ENCODE measurements around the gene CEACAM18.

Gene CEACAM18

DNA sequence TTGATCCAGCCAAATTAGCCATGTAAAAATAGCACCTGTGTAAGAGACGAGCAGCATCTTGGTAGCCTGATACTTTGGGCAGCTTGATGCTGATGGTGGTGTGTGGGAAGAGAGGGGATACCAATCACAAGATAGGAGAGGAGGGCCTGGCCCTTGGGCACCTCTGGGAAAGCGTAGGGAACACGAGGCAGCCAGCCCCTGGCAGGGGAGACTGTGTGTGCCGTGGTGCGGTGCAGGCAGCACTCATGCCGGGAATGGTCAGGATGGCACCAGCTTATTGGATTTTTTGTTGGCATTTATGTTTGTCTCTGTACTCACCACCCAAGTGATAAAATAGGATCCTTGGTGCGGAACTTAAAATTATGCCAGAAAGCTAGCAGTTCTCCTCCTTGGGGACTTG is 30.3 kb upstream of the CEACAM18 start (continued):
- TF ChIP-seq, protein P1, sequence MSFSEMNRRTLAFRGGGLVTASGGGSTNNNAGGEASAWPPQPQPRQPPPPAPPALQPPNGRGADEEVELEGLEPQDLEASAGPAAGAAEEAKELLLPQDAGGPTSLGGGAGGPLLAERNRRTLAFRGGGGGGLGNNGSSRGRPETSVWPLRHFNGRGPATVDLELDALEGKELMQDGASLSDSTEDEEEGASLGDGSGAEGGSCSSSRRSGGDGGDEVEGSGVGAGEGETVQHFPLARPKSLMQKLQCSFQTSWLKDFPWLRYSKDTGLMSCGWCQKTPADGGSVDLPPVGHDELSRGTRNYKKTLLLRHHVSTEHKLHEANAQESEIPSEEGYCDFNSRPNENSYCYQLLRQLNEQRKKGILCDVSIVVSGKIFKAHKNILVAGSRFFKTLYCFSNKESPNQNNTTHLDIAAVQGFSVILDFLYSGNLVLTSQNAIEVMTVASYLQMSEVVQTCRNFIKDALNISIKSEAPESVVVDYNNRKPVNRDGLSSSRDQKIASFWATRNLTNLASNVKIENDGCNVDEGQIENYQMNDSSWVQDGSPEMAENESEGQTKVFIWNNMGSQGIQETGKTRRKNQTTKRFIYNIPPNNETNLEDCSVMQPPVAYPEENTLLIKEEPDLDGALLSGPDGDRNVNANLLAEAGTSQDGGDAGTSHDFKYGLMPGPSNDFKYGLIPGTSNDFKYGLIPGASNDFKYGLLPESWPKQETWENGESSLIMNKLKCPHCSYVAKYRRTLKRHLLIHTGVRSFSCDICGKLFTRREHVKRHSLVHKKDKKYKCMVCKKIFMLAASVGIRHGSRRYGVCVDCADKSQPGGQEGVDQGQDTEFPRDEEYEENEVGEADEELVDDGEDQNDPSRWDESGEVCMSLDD (tag by site-specific recombination; IDR thresholded peaks at IDR 0.05), result no peak

DNA sequence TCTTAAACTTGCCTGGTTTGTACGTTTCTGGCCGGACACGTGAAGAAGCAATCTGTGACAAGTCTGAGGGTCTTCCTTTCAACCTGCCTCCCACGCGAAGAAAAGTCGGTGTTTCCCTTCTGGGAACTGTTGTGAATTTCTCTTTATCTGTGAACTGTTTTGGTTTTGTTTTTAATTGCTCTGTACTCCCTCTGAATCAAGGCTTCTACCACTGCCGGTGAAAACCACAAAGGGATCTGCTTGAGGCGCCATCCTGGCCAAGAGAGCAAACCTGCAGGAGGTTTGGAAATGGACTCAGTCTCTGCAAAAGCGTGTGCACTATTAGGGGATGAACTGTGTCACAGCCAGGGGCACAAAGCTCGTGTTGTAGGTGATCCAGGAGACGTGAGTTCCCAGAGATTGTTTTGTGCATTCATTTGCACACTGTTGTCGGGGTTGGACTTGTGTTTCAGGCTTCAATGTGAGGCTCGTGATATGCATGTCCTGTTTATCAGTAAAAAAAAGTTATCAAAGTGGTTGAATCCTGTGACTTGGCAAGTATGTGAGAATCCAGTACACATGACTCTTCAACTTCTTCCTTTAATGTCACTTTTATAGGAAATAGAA is 29.8 kb upstream of the CEACAM18 start:
- H3K27ac ChIP-seq (ENCODE audit: extremely low read depth, low read depth, low read length), result no peak overlapping the region
- no peaks in the 10 kb centered on the region for H3K36me3 ChIP-seq (ENCODE audit: control insufficient read depth in 2 of 2, insufficient read depth in 1 of 2, low read length in 2 of 2)
- H3K4me1 ChIP-seq (ENCODE audit: control insufficient read depth, insufficient read depth, low read length), result no peaks in the 10 kb centered on the region
- H3K4me3 ChIP-seq (ENCODE audit: low read depth, low read length), result no peak overlapping the region
- no peak for TF ChIP-seq ZNF350 (tag by site-specific recombination; IDR thresholded peaks at IDR 0.05)
- no peak for TF ChIP-seq ZNF16 (tag by site-specific recombination; IDR thresholded peaks at IDR 0.05; ENCODE audit: low read depth)
- no peak for TF ChIP-seq ZNF785 (tag by site-specific recombination; IDR thresholded peaks at IDR 0.05)
- TF ChIP-seq GLI2 (tag by site-specific recombination; IDR thresholded peaks at IDR 0.05; ENCODE audit: borderline replicate concordance, low read depth), result no peak
- no peaks in the 10 kb centered on the region for H3K9me3 ChIP-seq (ENCODE audit: control insufficient read depth, insufficient read depth, low read depth, low read length)
- POLR2A ChIA-PET, result no interaction called here
- CTCF ChIA-PET, result interaction anchor here (1.2 to 3.4 kb wide), 3 partner anchors 24 to 27 kb away, joined by 3 to 11 read pairs (median 9); no protein-coding TSS in a partner anchor

- CTCF ChIA-PET, result no interaction called here
Measured at GRCh38 chr19:51450730-51451307, 27.5 kb upstream of the CEACAM18 start.

DNA sequence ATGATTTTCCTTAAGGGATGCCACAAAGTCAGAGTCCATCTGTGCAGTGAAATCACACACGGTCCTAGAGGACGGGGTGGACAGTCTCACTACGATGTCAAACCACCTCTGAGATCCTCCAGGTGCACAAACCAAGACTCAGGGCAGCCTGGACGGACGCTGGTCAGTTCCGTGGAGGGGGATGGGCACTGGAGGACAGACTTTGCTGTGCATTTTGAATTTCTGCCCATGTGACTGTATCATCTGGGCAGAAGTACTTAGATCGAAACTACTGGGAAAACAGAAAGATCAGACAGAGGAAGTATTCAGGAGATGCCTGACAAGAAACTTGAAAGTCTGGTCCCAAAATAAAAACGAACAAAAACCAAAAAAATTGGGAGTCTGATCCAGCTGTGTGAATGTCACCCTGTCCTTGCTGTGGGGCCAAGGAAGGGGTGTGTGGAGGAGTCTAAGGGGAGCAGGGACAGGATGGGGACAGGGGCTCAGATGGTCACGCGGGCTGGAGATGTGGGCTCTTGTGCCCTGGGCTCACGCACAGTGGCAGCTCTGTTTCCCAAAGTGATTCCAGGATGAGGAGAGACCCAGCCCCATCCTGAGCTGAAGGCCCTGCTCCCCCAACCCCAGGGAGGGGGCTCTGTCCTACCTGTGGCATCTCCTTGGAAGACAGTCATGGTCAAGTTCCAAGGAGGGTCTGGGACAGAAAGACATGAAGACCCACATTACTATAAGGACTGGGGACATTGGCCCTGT is 21.6 kb upstream of the CEACAM18 start:
- Histone ChIP-seq H3K27ac (ENCODE audit: extremely low read depth, low read depth, low read length) (no peak overlapping the region), H3K9me3 (ENCODE audit: control insufficient read depth, insufficient read depth, low read depth, low read length) (no peaks in the 10 kb centered on the region), H3K4me1 (ENCODE audit: control insufficient read depth, insufficient read depth, low read length) (no peaks in the 10 kb centered on the region), H3K36me3 (ENCODE audit: control insufficient read depth in 2 of 2, insufficient read depth in 1 of 2, low read length in 2 of 2) (no peaks in the 10 kb centered on the region), H3K4me3 (ENCODE audit: low read depth, low read length) (no peak overlapping the region)
- ChIA-PET POLR2A (no interaction called here), CTCF (no interaction called here)
- no peak for TF ChIP-seq PATZ1 (tag by site-specific recombination; IDR thresholded peaks at IDR 0.05)
- no peak for TF ChIP-seq RBAK (tag by site-specific recombination; IDR thresholded peaks at IDR 0.05)
- TF ChIP-seq, protein P2, sequence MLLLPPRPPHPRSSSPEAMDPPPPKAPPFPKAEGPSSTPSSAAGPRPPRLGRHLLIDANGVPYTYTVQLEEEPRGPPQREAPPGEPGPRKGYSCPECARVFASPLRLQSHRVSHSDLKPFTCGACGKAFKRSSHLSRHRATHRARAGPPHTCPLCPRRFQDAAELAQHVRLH (tag by site-specific recombination; IDR thresholded peaks at IDR 0.05), result no peak
- no peak for TF ChIP-seq ZNF76 (tag by site-specific recombination; IDR thresholded peaks at IDR 0.05; ENCODE audit: borderline replicate concordance, low read depth)
- no peak for TF ChIP-seq ZNF449 (tag by site-specific recombination; IDR thresholded peaks at IDR 0.05)
- TF ChIP-seq ZNF202 (tag by site-specific recombination; IDR thresholded peaks at IDR 0.05; ENCODE audit: borderline replicate concordance), result no peak
- no peak for TF ChIP-seq ZNF10 (tag by site-specific recombination; IDR thresholded peaks at IDR 0.05)
- TF ChIP-seq, protein P3, sequence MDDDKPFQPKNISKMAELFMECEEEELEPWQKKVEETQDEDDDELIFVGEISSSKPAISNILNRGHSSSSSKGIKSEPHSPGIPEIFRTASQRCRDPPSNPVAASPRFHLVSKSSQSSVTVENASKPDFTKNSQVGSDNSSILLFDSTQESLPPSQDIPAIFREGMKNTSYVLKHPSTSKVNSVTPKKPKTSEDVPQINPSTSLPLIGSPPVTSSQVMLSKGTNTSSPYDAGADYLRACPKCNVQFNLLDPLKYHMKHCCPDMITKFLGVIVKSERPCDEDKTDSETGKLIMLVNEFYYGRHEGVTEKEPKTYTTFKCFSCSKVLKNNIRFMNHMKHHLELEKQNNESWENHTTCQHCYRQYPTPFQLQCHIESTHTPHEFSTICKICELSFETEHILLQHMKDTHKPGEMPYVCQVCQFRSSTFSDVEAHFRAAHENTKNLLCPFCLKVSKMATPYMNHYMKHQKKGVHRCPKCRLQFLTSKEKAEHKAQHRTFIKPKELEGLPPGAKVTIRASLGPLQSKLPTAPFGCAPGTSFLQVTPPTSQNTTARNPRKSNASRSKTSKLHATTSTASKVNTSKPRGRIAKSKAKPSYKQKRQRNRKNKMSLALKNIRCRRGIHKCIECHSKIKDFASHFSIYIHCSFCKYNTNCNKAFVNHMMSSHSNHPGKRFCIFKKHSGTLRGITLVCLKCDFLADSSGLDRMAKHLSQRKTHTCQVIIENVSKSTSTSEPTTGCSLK (tag by site-specific recombination; IDR thresholded peaks at IDR 0.05), result no peak
- TF ChIP-seq ZNF324 (tag by site-specific recombination; IDR thresholded peaks at IDR 0.05), result no peak

More at GRCh38 chr19:51450730-51451307, 27.5 kb upstream of the CEACAM18 start:
- no peak for TF ChIP-seq ZFP37 (tag by site-specific recombination; IDR thresholded peaks at IDR 0.05)
- no peak for TF ChIP-seq KLF7 (tag by site-specific recombination; IDR thresholded peaks at IDR 0.05; ENCODE audit: borderline replicate concordance)
- no peak for TF ChIP-seq ZNF501 (tag by site-specific recombination; IDR thresholded peaks at IDR 0.05)
- no peak for TF ChIP-seq ZFP69B (tag by site-specific recombination; IDR thresholded peaks at IDR 0.05)
- no peak for TF ChIP-seq ZNF157 (tag by site-specific recombination; IDR thresholded peaks at IDR 0.05)
- no peak for TF ChIP-seq RBAK (tag by site-specific recombination; IDR thresholded peaks at IDR 0.05)
- no peak for TF ChIP-seq ZNF311 (tag by site-specific recombination; IDR thresholded peaks at IDR 0.05; ENCODE audit: borderline replicate concordance)
- no peak for TF ChIP-seq SP2 (tag by site-specific recombination; IDR thresholded peaks at IDR 0.05)
- no peak for TF ChIP-seq ZFHX2 (tag by site-specific recombination; conservative IDR thresholded peaks at IDR 0.05)
- TF ChIP-seq ZNF404 (tag by site-specific recombination; IDR thresholded peaks at IDR 0.05), result no peak
- no peak for TF ChIP-seq ZNF747 (tag by site-specific recombination; IDR thresholded peaks at IDR 0.05)
- no peak for TF ChIP-seq ZNF175 (tag by site-specific recombination; IDR thresholded peaks at IDR 0.05)
- TF ChIP-seq MZF1 (tag by site-specific recombination; IDR thresholded peaks at IDR 0.05; ENCODE audit: borderline replicate concordance), result no peak
- TF ChIP-seq ZBTB21 (tag by site-specific recombination; IDR thresholded peaks at IDR 0.05), result no peak
- Histone ChIP-seq H3K4me1 (ENCODE audit: control insufficient read depth, insufficient read depth, low read length) (no peaks in the 10 kb centered on the region), H3K27ac (ENCODE audit: extremely low read depth, low read depth, low read length) (no peak overlapping the region), H3K4me3 (ENCODE audit: low read depth, low read length) (no peak overlapping the region), H3K36me3 (ENCODE audit: control insufficient read depth in 2 of 2, insufficient read depth in 1 of 2, low read length in 2 of 2) (no peaks in the 10 kb centered on the region), H3K9me3 (ENCODE audit: control insufficient read depth, insufficient read depth, low read depth, low read length) (no peaks in the 10 kb centered on the region)
- POLR2A ChIA-PET, result no interaction called here
